Natural killer cell (primary cell): Measurements from ENCODE around the gene DECR2. TPM values are rescaled to one million over a fixed set of nuclear protein-coding genes. Genes with fewer than 3 reads are reported as not detected.

ENCODE experiments used
- ATAC-seq, 3 donors: fragments of 150-1000 bp in 2 of 3; fragments of 200-7000 bp in 1 of 3; cut with Tn5 transposase; 1 replicate in 1 of 3; 2 replicates in 2 of 3; pipeline ENCODE4 v1.10.0; 2021; ENCODE audit warnings: mild to moderate bottlenecking in 2 of 3, moderate library complexity in 2 of 3
- DNase-seq, 2 donors: peaks; one replicate each; pipeline versions ENCODE4 v3.0.0 to v3.0.0-alpha.2; 2013 to 2021; ENCODE audit warnings: mixed read lengths in 1 of 2
- H3K27ac ChIP-seq: one replicate; pipeline ENCODE4 v1.5.1; 2013; ENCODE audit warnings: mild to moderate bottlenecking, low read length
- H3K27me3 ChIP-seq: one replicate; pipeline ENCODE4 v1.6.1; 2013; ENCODE audit warnings: low read length; ENCODE audit not compliant: control insufficient read depth, insufficient read depth
- H3K36me3 ChIP-seq: one replicate; pipeline ENCODE4 v1.6.1; 2013; ENCODE audit warnings: low read length; ENCODE audit not compliant: control insufficient read depth, insufficient read depth
- H3K4me1 ChIP-seq: one replicate; pipeline ENCODE4 v1.6.1; 2013; ENCODE audit warnings: low read length; ENCODE audit not compliant: control insufficient read depth, insufficient read depth
- H3K4me3 ChIP-seq: one replicate; pipeline ENCODE4 v1.5.1; 2013; ENCODE audit warnings: low read length
- H3K9me3 ChIP-seq: one replicate; pipeline ENCODE4 v1.6.1; 2013; ENCODE audit warnings: low read length; ENCODE audit not compliant: control insufficient read depth, insufficient read depth
- H3K27ac Mint-ChIP-seq, 2 donors: one replicate each; pipeline ENCODE4 v1.8.0; 2022; ENCODE audit warnings: mild to moderate bottlenecking in 2 of 2, mixed read lengths in 2 of 2, moderate library complexity in 1 of 2
- H3K27me3 Mint-ChIP-seq, 2 donors: one replicate each; pipeline ENCODE4 v1.8.0; 2022; ENCODE audit warnings: low read depth in 2 of 2, mixed read lengths in 2 of 2
- H3K36me3 Mint-ChIP-seq: one replicate; pipeline ENCODE4 v1.8.0; 2022; ENCODE audit warnings: mixed read lengths
- H3K4me1 Mint-ChIP-seq, 2 donors: one replicate each; pipeline ENCODE4 v1.8.0; 2022; ENCODE audit warnings: mixed read lengths in 2 of 2
- H3K4me3 Mint-ChIP-seq: one replicate; pipeline ENCODE4 v1.8.0; 2022; ENCODE audit warnings: mild to moderate bottlenecking, moderate library complexity, mixed read lengths
- H3K9me3 Mint-ChIP-seq, 2 donors: one replicate each; pipeline ENCODE4 v1.8.0; 2022; ENCODE audit warnings: mixed read lengths in 2 of 2
- WGBS: methylation state at CpG from one replicate; pipeline ENCODE4 v1.1.7; 2013; ENCODE audit warnings: missing lambda C conversion rate; ENCODE audit not compliant: insufficient coverage; 5-methylcytosine and 5-hydroxymethylcytosine counted together
- intact Hi-C: fragments of 100-400 bp; cut with micrococcal nuclease; formaldehyde crosslinking; loops from one replicate; pipeline ENCODE4 v1.14.2; 2022
- total RNA-seq, 4 donors: library from RNA; stranded (reverse); fragments of 120-200 nt in 1 of 4; gene quantifications; one replicate each; pipeline versions ENCODE4 v1.2.3 to v1.2.4, GENCODE V29; 2013 to 2022
- TF ChIP-seq, protein P1 (sequence below): fragments of 200-600 bp; IDR thresholded peaks from one replicate; pipeline ENCODE4 v1.8.0; 2022; ENCODE audit warnings: antibody characterized with exemption

DECR2 gene
- total RNA-seq, 3 donors from 2014 or later (not counting 1 experiment from before 2014, with no cell fraction given): 9.5 to 13.0 (median 12.9) TPM

GRCh38 chr16:456891-457483 lies 55.3 kb downstream of the DECR2 start:
- no peaks in the 10 kb centered on the region for H3K9me3 ChIP-seq
- Mint-ChIP-seq H3K4me3 (no peak overlapping the region), H3K4me1 (peaks cover 8 to 15% of the 10 kb centered on the region in 2 donors), H3K27ac (no peak overlapping the region), H3K27me3 (no peaks in the 10 kb centered on the region), H3K36me3 (no peaks in the 10 kb centered on the region), H3K9me3 (no peaks in the 10 kb centered on the region)
- no peak for ATAC-seq
- intact Hi-C loops: no loop called here
- TF ChIP-seq, protein P1, sequence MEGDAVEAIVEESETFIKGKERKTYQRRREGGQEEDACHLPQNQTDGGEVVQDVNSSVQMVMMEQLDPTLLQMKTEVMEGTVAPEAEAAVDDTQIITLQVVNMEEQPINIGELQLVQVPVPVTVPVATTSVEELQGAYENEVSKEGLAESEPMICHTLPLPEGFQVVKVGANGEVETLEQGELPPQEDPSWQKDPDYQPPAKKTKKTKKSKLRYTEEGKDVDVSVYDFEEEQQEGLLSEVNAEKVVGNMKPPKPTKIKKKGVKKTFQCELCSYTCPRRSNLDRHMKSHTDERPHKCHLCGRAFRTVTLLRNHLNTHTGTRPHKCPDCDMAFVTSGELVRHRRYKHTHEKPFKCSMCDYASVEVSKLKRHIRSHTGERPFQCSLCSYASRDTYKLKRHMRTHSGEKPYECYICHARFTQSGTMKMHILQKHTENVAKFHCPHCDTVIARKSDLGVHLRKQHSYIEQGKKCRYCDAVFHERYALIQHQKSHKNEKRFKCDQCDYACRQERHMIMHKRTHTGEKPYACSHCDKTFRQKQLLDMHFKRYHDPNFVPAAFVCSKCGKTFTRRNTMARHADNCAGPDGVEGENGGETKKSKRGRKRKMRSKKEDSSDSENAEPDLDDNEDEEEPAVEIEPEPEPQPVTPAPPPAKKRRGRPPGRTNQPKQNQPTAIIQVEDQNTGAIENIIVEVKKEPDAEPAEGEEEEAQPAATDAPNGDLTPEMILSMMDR: no peak
- H3K36me3 ChIP-seq: peaks cover 3% of the 10 kb centered on the region
- H3K27me3 ChIP-seq: no peaks in the 10 kb centered on the region
- no peaks in the 10 kb centered on the region for H3K4me1 ChIP-seq
- DNase-seq: no peak
- H3K4me3 ChIP-seq: no peak overlapping the region
- H3K27ac ChIP-seq: no peak overlapping the region
- WGBS: 93% methylated on average over 11 of the region's 11 CpGs

DNA sequence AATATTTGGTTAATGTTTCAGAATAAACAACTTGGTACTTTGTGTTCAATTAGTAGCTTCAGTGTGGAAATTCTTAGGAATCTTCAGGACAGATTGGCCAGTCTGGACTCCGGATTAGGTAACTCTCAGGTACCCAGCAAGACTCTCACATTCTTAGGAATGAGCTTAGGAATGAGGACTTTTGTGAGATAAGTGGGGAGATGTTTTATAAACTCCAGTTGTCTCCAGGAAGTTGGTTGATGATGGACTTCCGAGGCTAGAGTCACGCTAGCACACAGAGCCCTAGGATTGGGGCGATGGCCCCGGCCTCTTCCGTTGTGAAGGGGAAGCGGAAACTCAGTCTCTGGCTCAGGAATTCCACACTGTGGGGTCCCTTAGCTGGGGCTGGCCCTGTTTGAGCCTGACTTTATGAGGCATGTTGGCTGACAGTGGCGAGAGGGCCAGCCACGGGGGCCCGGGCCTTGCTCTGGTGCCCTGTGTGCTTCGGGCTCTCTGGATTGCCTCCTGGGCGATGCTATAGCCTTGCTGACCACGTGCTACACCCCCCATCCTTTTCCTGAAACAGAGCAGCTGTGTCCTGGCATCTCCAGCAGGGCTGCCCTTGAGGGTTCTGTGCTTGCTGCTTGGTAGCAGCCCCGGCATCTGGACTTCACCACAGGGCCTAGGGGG lies 56.2 kb downstream of the DECR2 start:
- Mint-ChIP-seq H3K9me3 (no peaks in the 10 kb centered on the region), H3K4me1 (peaks cover 8 to 15% of the 10 kb centered on the region in 2 donors), H3K4me3 (no peak overlapping the region), H3K27me3 (no peaks in the 10 kb centered on the region), H3K36me3 (peaks cover 3% of the 10 kb centered on the region), H3K27ac (no peak overlapping the region)
- no peaks in the 10 kb centered on the region for H3K9me3 ChIP-seq
- whole genome bisulfite sequencing: 92% methylated on average over 14 of the region's 14 CpGs
- no peak overlapping the region for H3K27ac ChIP-seq
- intact Hi-C loops: no loop called here
- TF ChIP-seq, protein P1: no peak
- peaks cover 3% of the 10 kb centered on the region for H3K36me3 ChIP-seq
- H3K4me3 ChIP-seq: no peak overlapping the region
- DNase-seq (no peak), ATAC-seq (no peak)
- H3K4me1 ChIP-seq: no peaks in the 10 kb centered on the region
- H3K27me3 ChIP-seq: no peaks in the 10 kb centered on the region

DNA sequence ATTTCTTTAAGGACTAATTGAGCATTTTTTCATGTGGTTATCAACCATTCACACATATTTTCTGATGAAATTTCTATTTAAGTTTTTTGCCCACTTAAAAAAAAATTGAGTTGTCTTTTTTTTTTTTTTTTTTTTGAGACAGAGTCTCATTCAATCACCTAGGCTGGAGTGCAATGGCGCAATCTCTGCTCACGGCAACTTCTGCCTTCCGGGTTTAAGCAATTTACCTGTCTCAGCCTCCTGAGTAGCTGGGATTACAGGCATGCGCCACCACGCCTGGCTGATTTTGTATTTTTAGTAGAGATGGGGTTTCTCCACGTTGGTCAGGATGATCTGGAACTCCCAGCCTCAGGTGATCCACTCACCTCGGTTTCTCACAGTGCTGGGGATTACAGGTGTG lies 58.1 kb downstream of the DECR2 start:
- peaks cover 6% of the 10 kb centered on the region for H3K36me3 Mint-ChIP-seq
- Histone ChIP-seq H3K27me3 (no peaks in the 10 kb centered on the region), H3K4me3 (no peak overlapping the region), H3K4me1 (no peaks in the 10 kb centered on the region), H3K9me3 (no peaks in the 10 kb centered on the region), H3K27ac (no peak overlapping the region), H3K36me3 (peaks cover 3% of the 10 kb centered on the region)
- peaks cover 0 to 10% of the 10 kb centered on the region in 2 donors for H3K4me1 Mint-ChIP-seq
- intact Hi-C loops: no loop called here
- H3K27me3 Mint-ChIP-seq: no peaks in the 10 kb centered on the region
- H3K4me3 Mint-ChIP-seq: no peak overlapping the region
- ATAC-seq: no peak
- no peak for DNase-seq
- H3K9me3 Mint-ChIP-seq: no peaks in the 10 kb centered on the region
- WGBS: 89% methylated on average over 7 of the region's 7 CpGs
- TF ChIP-seq, protein P1: no peak
- H3K27ac Mint-ChIP-seq: no peak overlapping the region
